Lower lobe of right lung (tissue), 2 donors: ENCODE measurements around the gene MAST3. TPM values are rescaled to one million over a fixed set of nuclear protein-coding genes. Genes with fewer than 3 reads are reported as not detected.
"Not testable (repeated sequence)": the region's sequence is repeated elsewhere in the genome, so short reads cannot be mapped to it uniquely, and the experiment has no call there.

Experiments used
- ATAC-seq, 2 donors: fragments of 200-7000 bp; cut with Tn5 transposase; one replicate each; pipeline ENCODE4 v1.9.1; 2020 to 2022; ENCODE audit warnings: mild to moderate bottlenecking in 2 of 2, moderate library complexity in 2 of 2
- DNase-seq: peaks from one replicate; pipeline ENCODE4 v3.0.0-alpha.2; 2020
- H3K27ac ChIP-seq: fragments of 200-600 bp; one replicate; pipeline ENCODE4 v1.8.0; 2022
- H3K27me3 ChIP-seq: fragments of 200-600 bp; one replicate; pipeline ENCODE4 v1.8.0; 2022; ENCODE audit warnings: low read depth
- H3K36me3 ChIP-seq: fragments of 200-600 bp; one replicate; pipeline ENCODE4 v1.8.0; 2022; ENCODE audit warnings: mild to moderate bottlenecking
- H3K4me1 ChIP-seq: fragments of 200-600 bp; one replicate; pipeline ENCODE4 v1.8.0; 2022
- H3K4me3 ChIP-seq: fragments of 200-600 bp; one replicate; pipeline ENCODE4 v1.8.0; 2022; ENCODE audit warnings: mild to moderate bottlenecking
- H3K9me3 ChIP-seq: fragments of 200-600 bp; one replicate; pipeline ENCODE4 v1.8.0; 2022
- CTCF ChIP-seq: fragments of 200-600 bp; IDR thresholded peaks from one replicate; pipeline ENCODE4 v1.8.0; 2022; ENCODE audit warnings: antibody characterized with exemption, mild to moderate bottlenecking
- intact Hi-C: fragments of 100-400 bp; cut with DNase I; formaldehyde crosslinking; loops from one replicate; pipeline ENCODE4 v1.11.0; 2022
- total RNA-seq: library from RNA; stranded (reverse); fragmentation: NEBNext Ultra II Directional; extraction: Animal tissue kit (Norgen Biotek cat#: 25700); gene quantifications from one replicate; pipeline ENCODE4 v1.2.1, GENCODE V29; 2021
- donor health status: DM: no; HTN: yes; CAD: no; lungs with severe emphysema.

Gene MAST3
- total RNA-seq, 1 donor from 2014 or later: 29.2 TPM

- no peaks in the 10 kb centered on the region for H3K9me3 ChIP-seq
- intact Hi-C loops: no loop called here
- TF ChIP-seq CTCF: no peak
- H3K4me3 ChIP-seq: peak within 1 kb of the TSS; percentile 47
- no peaks in the 10 kb centered on the region for H3K36me3 ChIP-seq
- peak; percentile 61 for DNase-seq
- ATAC-seq: peak; percentile 47 to 52
- no peaks in the 10 kb centered on the region for H3K27me3 ChIP-seq
- H3K4me1 ChIP-seq: peaks cover 22% of the 10 kb centered on the region
- peak within 1 kb of the TSS; percentile 74 for H3K27ac ChIP-seq
These were observed 10.9 kb upstream of the MAST3 start, which contains the start of gene IL12RB1 for GRCh38 chr19:18086590-18087138. IL12RB1 (minus strand) TSS chr19:18086934; CDS start chr19:18086823, 111 bp downstream.

GRCh38 chr19:18089096-18089541 is 8.5 kb upstream of the MAST3 start:
- H3K4me3 ChIP-seq, H3K27me3 ChIP-seq, H3K9me3 ChIP-seq, intact Hi-C loops, H3K36me3 ChIP-seq: not testable (repeated sequence)
- DNase-seq (peak; percentile 75), ATAC-seq (peak; percentile 64 to 70)
- Histone ChIP-seq H3K4me1 (peaks cover 22% of the 10 kb centered on the region), H3K27ac (peak overlapping the region; percentile 78)

GRCh38 chr19:18089726-18090125 is 7.9 kb upstream of the MAST3 start:
- Histone ChIP-seq H3K36me3 (no peaks in the 10 kb centered on the region), H3K27me3 (no peaks in the 10 kb centered on the region), H3K9me3 (no peaks in the 10 kb centered on the region), H3K4me3 (no peak overlapping the region), H3K4me1 (peaks cover 22% of the 10 kb centered on the region), H3K27ac (peak overlapping the region; percentile 78)
- no peak for TF ChIP-seq CTCF
- intact Hi-C loops: no loop called here
- ATAC-seq (no peak), DNase-seq (no peak)

GRCh38 chr19:18090545-18091216 is 6.9 kb upstream of the MAST3 start:
- ATAC-seq (peak in 1 of 2 donors; percentile 7), DNase-seq (no peak)
- H3K36me3 ChIP-seq: no peaks in the 10 kb centered on the region
- no peaks in the 10 kb centered on the region for H3K9me3 ChIP-seq
- H3K4me3 ChIP-seq: no peak overlapping the region
- peak overlapping the region; percentile 78 for H3K27ac ChIP-seq
- no peak for TF ChIP-seq CTCF
- intact Hi-C loops: no loop called here
- peaks cover 22% of the 10 kb centered on the region for H3K4me1 ChIP-seq
- no peaks in the 10 kb centered on the region for H3K27me3 ChIP-seq

- Histone ChIP-seq H3K9me3 (no peaks in the 10 kb centered on the region), H3K27me3 (no peaks in the 10 kb centered on the region), H3K27ac (peak overlapping the region; percentile 78), H3K36me3 (no peaks in the 10 kb centered on the region), H3K4me1 (peaks cover 22% of the 10 kb centered on the region), H3K4me3 (no peak overlapping the region)
- intact Hi-C loops: no loop called here
- TF ChIP-seq CTCF: no peak
- ATAC-seq: peak; percentile 76 to 81
- peak; percentile 88 for DNase-seq
These were observed 6.4 kb upstream of the MAST3 start for GRCh38 chr19:18091217-18091608.
